Gastroesophageal sphincter (tissue), 4 donors: ENCODE measurements around the gene TFAP2B. TPM values are rescaled to one million over a fixed set of nuclear protein-coding genes. Genes with fewer than 3 reads are reported as not detected.
A peak's percentile ranks its signal among the peaks of the same experiment; 100 is the strongest.

Experiments
- ATAC-seq: fragments of 150-250 bp; one replicate; pipeline ENCODE4 v1.9.1; 2016; ENCODE audit warnings: mild to moderate bottlenecking, moderate library complexity
- H3K27ac ChIP-seq, 4 donors: fragments of 200-600 bp; sonication (generic) in 3 of 4; 1 replicate in 3 of 4; 2 replicates in 1 of 4; pipeline ENCODE4 v1.5.1; 2016 to 2019
- H3K27me3 ChIP-seq: fragments of 200-600 bp; sonication (generic); one replicate; pipeline ENCODE4 v1.5.1; 2019
- H3K36me3 ChIP-seq, 2 donors: fragments of 200-600 bp; sonication (generic); one replicate each; pipeline ENCODE4 v1.5.1; 2019; ENCODE audit warnings: control low read depth in 1 of 2
- H3K4me1 ChIP-seq, 3 donors: fragments of 200-600 bp; sonication (generic); 1 replicate in 2 of 3; 2 replicates in 1 of 3; pipeline ENCODE4 v1.5.1; 2016 to 2019; ENCODE audit warnings: control low read depth in 2 of 3
- H3K4me3 ChIP-seq, 2 donors: fragments of 200-600 bp; sonication (generic); one replicate each; pipeline ENCODE4 v1.5.1; 2019; ENCODE audit warnings: mild to moderate bottlenecking in 1 of 2, moderate library complexity in 1 of 2
- H3K9me3 ChIP-seq, 3 donors: fragments of 200-600 bp; sonication (generic); one replicate each; pipeline ENCODE4 v1.5.1; 2017 to 2019; ENCODE audit warnings: control low read depth in 2 of 3
- CTCF ChIP-seq, 4 experiments: fragments of 200-600 bp in 2 of 4; fragments of 450-650 bp in 2 of 4; sonication (generic) in 1 of 4; IDR thresholded peaks; one replicate each; pipeline ENCODE4 v1.5.1; 2017 to 2019; ENCODE audit warnings: antibody characterized with exemption in 4 of 4, mild to moderate bottlenecking in 2 of 4, moderate library complexity in 2 of 4
- EP300 ChIP-seq: sonication (generic); formaldehyde crosslinking; IDR thresholded peaks from one replicate; pipeline ENCODE4 v1.6.1; 2017; ENCODE audit warnings: antibody characterized with exemption, mild to moderate bottlenecking
- POLR2A ChIP-seq, 2 donors: fragments of 450-650 bp; IDR thresholded peaks; one replicate each; pipeline ENCODE4 v1.6.1; 2017; ENCODE audit warnings: antibody characterized with exemption in 2 of 2, mild to moderate bottlenecking in 2 of 2, moderate library complexity in 1 of 2
- POLR2AphosphoS5 ChIP-seq: sonication (generic); formaldehyde crosslinking; IDR thresholded peaks from one replicate; pipeline ENCODE4 v1.6.1; 2017; ENCODE audit warnings: antibody characterized with exemption
- WGBS, 2 donors: methylation state at CpG; one replicate each; pipeline ENCODE4 v1.1.5; 2018; ENCODE audit warnings: low coverage in 1 of 2; 5-methylcytosine and 5-hydroxymethylcytosine counted together
- total RNA-seq, 4 donors: library from RNA; depleted of rRNA; stranded (reverse); fragments of >200 nt; gene quantifications; one replicate each; pipeline ENCODE4 v1.1.0, GENCODE V29; 2016

TFAP2B gene
- total RNA-seq = under 1 TPM in 1 of 4 donors, not detected in 3; 0.25 TPM

- no peak for ATAC-seq
- Histone ChIP-seq H3K4me3 (peak within 1 kb of the TSS in 1 of 2 donors; percentile 35), H3K27ac (no peak within 1 kb of the TSS), H3K9me3 (no peaks in the 10 kb centered on the region), H3K36me3 (no peaks in the 10 kb centered on the region), H3K27me3 (peaks cover 96% of the 10 kb centered on the region), H3K4me1 (peaks cover 0 to 28% (median 10%) of the 10 kb centered on the region in 3 donors)
- TF ChIP-seq POLR2AphosphoS5 (no peak), EP300 (no peak), POLR2A (IDR thresholded peaks at IDR 0.05) (no peak), CTCF (IDR thresholded peaks at IDR 0.05) (no peak)
- 24 to 29% methylated on average over 6 to 7 of the region's 7 CpGs for WGBS, 2 donors
These were observed at the start of gene TFAP2B for GRCh38 chr6:50818673-50819072. Gene TFAP2B (plus strand): TSS chr6:50818871. CDS start chr6:50818892, 21 bp downstream.

- no peak for ATAC-seq
These were observed 40.0 kb upstream of the TFAP2B start for GRCh38 chr6:50778696-50779095.

GRCh38 chr6:50780382-50780781, 38.3 kb upstream of the TFAP2B start:
- Histone ChIP-seq H3K4me1 (no peaks in the 10 kb centered on the region), H3K4me3 (no peak overlapping the region), H3K36me3 (no peaks in the 10 kb centered on the region), H3K9me3 (no peaks in the 10 kb centered on the region), H3K27me3 (peaks cover under 1% of the 10 kb centered on the region), H3K27ac (no peak overlapping the region)
- 90 to 92% methylated on average over 5 of the region's 5 CpGs for WGBS, 2 donors
- ATAC-seq = no peak
- no peak for TF ChIP-seq POLR2AphosphoS5
- TF ChIP-seq CTCF (IDR thresholded peaks at IDR 0.05) = no peak

More at GRCh38 chr6:50778696-50779095, 40.0 kb upstream of the TFAP2B start:
- H3K4me1 ChIP-seq = no peaks in the 10 kb centered on the region
- H3K4me3 ChIP-seq = no peak overlapping the region
- no peaks in the 10 kb centered on the region for H3K27me3 ChIP-seq
- TF ChIP-seq CTCF (IDR thresholded peaks at IDR 0.05) (no peak), EP300 (no peak), POLR2A (IDR thresholded peaks at IDR 0.05) (no peak), POLR2AphosphoS5 (no peak)
- H3K36me3 ChIP-seq = no peaks in the 10 kb centered on the region
- H3K9me3 ChIP-seq = no peaks in the 10 kb centered on the region
- no peak overlapping the region for H3K27ac ChIP-seq

GRCh38 chr6:50785921-50786320, 32.8 kb upstream of the TFAP2B start:
- no peak for ATAC-seq
- WGBS, 2 donors = 50% methylated on average over 1 of the region's 1 CpG; no CpG with 5 or more reads in 1 of the 2 donors

More at GRCh38 chr6:50785921-50786320, 32.8 kb upstream of the TFAP2B start:
- H3K4me1 ChIP-seq = no peaks in the 10 kb centered on the region
- H3K4me3 ChIP-seq = no peak overlapping the region
- H3K27me3 ChIP-seq = peaks cover 9% of the 10 kb centered on the region
- H3K9me3 ChIP-seq = no peaks in the 10 kb centered on the region
- TF ChIP-seq POLR2AphosphoS5 (no peak), POLR2A (IDR thresholded peaks at IDR 0.05) (no peak), CTCF (IDR thresholded peaks at IDR 0.05) (no peak), EP300 (no peak)
- no peak overlapping the region for H3K27ac ChIP-seq
- H3K36me3 ChIP-seq = no peaks in the 10 kb centered on the region
